HG02763 (cell line): ENCODE measurements around the gene DOK4.

Experiments
- ATAC-seq: cut with Tn5 transposase; IDR thresholded peaks from one replicate; pipeline ENCODE4 v1.9.1; 2021; ENCODE audit warnings: mild to moderate bottlenecking, moderate library complexity; ENCODE audit not compliant: unreplicated experiment

DOK4 gene

GRCh38 chr16:57485916-57486857 lies at the start of gene DOK4:
Gene DOK4 (minus strand): TSS chr16:57486493. CDS start chr16:57479507, 6,986 bp downstream.
- ATAC-seq, result peak; percentile 88

DNA sequence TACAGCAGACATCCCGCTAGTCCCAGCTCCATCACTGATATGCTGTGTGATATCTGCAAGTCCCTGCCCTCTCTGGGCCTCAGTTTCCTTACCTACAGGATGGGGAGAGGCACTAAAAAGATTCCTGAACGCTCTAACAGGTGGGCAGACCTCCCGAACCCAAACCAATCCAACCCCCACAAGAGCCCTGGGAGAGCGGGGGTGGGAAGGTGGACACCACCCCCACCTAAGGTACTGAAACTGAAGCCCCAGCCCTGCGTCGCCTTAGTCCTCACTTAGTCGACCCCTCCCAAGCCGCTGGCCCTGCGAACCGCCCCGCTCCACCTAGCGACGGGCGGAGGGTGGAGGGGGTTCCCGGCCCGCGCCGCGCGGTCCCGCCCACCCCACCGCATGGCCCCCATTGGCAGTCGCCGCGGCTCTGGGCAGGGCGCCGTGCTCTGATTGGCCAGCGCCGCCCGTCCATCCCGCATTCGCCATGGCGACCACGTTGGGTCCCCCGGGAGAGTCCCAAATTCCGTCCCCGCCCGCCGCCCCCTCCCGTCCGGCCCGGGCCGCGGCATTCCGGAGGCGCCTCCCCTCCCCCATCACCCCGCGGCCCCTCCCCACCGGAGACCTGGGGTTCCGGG lies 49.5 kb upstream of the DOK4 start:
- ATAC-seq, result peak; percentile 73

DNA sequence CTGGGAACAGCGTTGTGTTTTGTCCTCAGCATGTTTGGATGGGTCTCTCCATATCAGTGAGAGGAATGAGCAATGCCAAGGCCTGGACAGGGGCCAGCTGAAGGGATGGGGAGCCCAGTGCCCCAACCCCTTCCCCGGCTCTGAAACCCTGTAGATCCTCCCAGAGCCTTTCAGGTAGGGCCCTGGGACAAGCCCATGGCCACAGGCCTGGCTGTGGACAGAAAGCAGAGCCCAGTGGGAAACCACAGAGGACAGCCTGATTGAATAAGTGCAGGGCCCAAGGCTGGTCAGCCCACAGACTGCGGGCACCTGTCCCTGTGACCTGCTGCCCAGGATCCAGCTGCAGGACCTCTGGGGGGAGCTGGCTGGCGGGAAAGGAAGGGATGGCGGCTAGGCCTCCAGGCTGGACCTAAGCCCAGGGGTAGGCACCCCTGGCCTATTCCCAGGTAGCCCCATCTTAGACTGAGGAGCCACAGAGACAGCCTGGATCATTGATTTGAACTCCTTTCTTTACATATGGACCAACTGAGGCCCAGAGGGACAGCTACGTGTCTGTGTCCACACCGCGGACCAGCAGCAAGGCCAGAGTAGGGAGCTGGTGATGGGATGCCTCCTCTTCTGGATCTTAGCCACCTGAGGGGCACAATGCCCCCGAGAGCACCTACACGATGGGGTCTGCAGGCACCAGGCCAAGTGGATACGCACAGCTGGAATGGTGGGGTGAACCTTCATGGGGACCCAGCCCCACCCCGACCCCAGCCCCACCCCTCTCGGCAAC lies 48.8 kb upstream of the DOK4 start:
- ATAC-seq, result no peak

DNA sequence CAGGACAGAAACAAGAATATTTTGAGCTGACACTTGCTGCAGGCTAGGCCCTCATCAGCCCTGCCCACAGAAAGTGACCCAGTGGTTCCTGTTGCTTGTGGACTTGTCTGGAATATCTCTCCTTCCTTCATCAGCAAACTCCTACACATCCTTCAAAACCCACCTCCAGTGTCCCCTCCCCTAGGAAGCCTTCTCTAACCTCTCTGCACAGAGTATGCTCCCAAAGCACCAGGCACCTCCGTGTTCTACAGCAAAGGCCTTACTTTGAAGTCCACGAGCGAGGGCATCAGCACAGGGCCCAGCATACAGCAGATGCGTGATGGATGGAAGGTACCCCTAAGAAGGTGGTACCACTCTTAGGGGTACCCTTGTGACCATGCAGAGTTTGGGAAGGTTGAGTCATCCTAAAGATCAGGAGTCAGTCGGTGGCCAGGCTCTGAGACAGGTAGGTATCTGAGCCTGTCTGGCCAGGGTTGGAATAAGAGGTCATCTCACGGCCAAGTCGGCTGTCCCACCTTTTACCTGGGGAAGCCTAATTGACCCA lies 48.1 kb upstream of the DOK4 start:
- no peak for ATAC-seq

- no peak for ATAC-seq
Observed at GRCh38 chr16:57533431-57534336, 47.4 kb upstream of the DOK4 start.

GRCh38 chr16:57532266-57532625 lies 46.0 kb upstream of the DOK4 start:
- no peak for ATAC-seq

- no peak for ATAC-seq
Observed at GRCh38 chr16:57531635-57532265, 45.5 kb upstream of the DOK4 start.

GRCh38 chr16:57531253-57531575 lies 44.9 kb upstream of the DOK4 start:
- no peak for ATAC-seq

GRCh38 chr16:57530522-57531252 lies 44.4 kb upstream of the DOK4 start:
- no peak for ATAC-seq

DNA sequence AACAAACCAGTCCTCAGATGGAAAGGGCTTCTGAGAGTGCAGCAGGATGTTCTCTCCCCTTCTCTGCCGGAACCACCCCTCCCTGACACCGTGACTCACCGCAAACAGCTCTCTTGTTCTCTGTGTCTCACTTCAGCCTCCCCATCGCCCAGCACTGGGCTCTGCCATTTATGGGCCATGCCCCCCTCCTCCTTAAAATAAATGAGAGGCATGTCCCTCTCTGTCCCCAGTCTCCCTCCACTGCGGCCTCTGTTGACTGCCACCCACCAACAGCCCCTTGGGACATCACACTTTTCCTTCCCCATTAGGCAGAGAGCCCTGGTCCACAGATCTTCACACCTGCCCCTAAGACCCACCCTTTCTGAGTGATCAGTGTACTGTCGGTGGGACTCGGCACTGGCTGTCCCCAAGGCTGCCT lies 43.8 kb upstream of the DOK4 start:
- ATAC-seq, result peak; percentile 65

GRCh38 chr16:57529391-57530103 lies 43.3 kb upstream of the DOK4 start:
- no peak for ATAC-seq

DNA sequence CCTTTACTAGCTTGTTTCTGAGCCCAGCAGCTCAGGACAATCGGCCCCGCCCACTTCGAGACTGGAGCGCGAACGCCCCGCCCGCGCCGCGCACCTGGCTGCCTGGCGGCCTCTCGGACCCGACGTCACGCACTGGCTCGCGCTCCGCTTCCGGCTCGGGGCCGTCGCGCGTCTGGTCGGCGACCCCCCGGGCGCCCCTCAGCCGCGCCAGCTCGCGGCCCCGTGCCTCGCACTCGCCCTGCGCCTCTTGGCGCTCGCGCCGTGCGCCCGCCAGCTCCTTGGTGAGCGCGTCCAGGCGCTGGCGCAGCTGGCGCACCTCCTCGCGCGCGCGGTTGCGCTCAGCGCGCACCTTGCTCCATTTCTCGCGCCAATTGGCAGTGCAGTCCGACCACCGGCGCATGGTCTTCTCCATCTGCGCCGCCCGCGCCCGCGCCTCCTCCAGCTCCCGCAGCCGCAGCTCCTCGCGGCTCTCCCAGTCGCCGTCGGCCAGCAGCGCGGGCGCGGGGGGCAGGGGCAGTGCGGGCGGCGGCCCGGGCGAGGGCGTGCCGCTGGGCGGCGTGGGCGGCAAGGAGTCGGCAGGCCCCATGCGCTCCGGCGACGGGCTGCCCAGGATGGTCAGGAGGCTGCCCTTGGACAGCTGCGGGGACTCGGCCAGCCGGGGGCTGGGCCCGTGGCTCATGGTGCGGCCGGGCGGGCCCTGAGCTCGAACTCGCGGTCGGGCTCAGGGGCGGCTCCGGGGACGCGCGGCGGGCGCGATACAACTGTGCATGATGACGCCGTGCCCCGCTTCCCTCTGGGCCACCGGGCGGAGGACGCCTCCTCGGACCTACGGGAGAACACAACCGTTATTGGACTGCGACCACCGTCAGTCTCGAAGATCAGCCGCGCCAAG lies 42.5 kb upstream of the DOK4 start:
- ATAC-seq, result no peak

DNA sequence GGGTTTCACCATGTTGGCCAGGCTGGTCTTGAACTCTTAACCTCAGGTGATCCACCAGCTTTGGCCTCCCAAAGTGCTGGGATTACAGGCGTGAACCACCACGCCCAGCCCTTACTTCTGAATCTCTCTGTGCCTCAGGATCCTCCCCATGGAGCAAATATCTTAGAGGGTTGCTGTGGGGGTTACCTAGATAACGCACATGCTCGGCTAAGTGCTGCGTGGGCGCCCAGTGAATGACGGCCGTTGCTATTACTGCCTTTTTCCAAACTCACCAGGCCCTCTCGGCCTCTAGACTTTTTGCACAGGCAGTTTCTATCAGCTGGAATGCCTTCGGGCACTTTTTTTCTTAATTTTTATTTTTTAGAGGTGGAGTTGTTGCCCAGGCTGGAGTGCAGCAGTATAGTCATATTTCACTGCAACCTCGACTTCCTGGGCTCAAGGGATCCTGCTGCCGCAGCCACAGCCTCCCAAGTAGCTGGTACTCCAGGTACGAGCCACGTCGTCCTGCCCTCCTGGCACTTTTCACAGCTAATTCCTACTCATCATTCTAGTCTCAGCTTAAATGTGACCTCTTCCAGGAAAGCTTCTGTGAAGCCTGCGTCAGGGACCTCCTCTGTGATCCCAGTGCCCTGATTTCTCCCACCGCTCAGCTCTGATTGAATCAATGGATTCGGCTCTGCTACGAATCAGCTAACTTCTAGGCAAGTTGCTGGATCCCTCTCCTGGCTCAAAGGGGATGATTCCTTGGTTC lies 41.5 kb upstream of the DOK4 start:
- ATAC-seq, result no peak

DNA sequence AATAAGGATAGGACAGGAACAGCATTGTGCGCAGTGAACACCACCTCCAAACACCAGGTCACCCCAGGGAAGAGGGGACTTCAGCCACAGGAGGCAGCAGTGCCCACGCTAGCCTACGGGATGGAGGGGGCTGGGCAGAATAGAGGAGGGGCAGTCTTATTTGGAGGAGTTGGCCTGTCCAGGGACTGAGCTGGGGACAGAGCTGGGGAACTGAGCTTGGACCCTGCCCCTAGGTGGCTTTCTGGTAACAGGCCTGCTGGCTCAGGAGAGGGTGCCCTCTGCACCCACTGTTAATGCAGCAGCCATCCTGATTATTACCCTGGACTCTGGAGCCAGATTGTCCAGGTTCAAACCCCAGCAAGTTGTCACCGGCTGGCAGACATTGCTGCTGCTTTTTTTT lies 40.7 kb upstream of the DOK4 start:
- ATAC-seq, result no peak

DNA sequence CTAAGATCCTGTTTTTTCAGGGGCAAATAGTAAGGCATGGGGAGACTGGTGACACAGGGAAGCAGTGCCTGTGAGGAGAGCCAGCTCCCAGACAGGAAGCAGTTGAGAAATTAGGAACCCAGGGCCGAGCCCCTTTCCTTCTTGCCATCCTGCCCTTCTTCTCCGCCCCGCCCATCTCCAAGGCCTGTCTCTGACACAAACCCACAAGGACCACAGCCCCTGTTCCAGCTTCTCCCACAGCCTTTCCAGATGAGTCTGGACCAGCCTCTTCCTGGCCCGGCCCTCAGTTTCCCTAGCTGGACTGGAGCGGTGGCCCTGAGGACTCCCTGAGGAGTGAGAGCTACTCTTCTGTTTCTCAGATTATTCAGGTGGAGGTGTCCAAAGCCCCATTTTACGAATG lies 40.2 kb upstream of the DOK4 start:
- ATAC-seq, result no peak

DNA sequence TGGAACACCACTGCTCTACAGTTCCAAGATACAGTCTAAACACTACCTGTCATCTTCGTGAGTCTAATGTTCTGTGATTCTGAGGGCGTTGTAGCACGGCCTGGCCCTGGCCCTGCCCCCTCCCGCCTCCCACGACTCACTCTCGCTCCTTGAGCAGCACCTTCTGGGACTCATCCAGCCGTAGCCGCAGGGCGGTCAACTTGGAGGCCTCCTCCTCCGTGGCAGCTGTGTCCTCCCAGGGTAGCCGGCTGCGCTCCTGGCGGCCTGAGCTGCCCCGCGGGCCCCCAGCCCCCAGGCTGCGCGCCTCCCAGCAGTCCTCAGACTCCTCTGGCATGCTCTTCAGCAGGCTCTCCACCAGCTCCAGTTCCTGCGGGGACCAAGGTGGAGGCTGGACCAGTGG lies 39.5 kb upstream of the DOK4 start:
- ATAC-seq, result no peak

DNA sequence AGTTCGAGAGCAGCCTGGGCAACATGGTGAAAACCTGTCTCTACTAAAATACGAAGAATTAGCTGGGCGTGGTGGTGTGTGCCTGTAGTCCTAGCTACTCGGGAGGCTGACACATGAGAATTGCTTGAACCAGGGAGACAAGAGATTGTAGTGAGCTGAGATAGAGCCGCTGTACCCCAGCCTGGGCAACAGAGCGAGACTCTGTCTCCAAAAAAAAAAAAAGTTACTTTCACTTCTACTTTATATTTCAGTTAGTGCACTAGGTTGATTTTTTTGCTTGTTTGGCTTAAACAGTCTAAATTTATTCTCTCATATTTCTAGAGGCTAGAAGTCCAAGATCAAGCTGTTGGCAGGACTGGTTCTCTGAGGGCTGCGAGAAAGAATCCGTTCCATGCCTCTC lies 36.7 kb upstream of the DOK4 start:
- ATAC-seq, result no peak
